Measurements from ENCODE around the gene B2M. TPM values are rescaled to one million over a fixed set of nuclear protein-coding genes. Genes with fewer than 3 reads are reported as not detected.
A peak's percentile ranks its signal among the peaks of the same experiment; 100 is the strongest.

Gene B2M
- total and polyA plus RNA-seq, 10 of the 15 experiments (the other 5 are each of a cell fraction or from before 2014, with no cell fraction given), result 2,901 to 22,794 (median 8,374) TPM

DNA sequence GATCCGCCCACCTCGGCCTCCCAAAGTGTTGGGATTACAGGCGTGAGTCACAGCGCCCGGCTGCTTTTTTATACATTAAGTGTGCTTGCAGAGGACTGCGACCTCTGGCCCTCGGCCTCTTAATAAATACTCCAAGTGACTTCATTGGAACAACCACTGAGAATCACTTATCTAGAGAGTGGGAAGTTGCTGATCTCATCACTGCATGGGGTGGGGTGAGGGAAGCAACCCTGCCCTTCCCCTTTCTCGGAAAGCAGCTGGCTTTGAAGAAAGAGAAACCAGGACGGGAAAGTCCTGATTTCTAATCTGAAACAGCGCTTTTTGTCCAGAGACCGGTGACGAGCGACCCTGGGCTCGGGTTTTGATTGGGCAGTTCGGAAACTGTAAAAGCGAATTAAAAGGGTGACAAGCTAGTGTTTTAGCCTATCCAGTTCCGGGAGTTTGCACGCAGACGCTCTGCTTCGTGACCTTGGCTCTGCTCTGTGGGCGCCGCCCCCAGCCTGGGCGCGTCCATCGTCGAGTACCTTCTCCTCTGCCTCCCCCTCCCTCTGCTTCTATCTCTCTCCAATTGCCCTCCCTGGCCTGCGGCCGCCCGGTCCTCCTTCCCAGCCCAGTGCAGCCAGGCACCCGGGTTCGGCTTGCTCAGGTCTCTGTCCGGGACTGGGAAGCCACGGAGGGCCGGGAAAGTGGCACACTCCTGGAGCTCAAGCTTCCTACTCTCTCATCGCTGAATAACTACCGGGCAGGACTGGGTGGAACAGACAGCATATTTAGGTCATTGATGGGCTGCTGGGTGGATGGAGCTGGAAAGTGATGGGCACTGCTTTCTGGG is 17.5 kb downstream of the B2M start (continued):
- TF ChIP-seq, protein P1, sequence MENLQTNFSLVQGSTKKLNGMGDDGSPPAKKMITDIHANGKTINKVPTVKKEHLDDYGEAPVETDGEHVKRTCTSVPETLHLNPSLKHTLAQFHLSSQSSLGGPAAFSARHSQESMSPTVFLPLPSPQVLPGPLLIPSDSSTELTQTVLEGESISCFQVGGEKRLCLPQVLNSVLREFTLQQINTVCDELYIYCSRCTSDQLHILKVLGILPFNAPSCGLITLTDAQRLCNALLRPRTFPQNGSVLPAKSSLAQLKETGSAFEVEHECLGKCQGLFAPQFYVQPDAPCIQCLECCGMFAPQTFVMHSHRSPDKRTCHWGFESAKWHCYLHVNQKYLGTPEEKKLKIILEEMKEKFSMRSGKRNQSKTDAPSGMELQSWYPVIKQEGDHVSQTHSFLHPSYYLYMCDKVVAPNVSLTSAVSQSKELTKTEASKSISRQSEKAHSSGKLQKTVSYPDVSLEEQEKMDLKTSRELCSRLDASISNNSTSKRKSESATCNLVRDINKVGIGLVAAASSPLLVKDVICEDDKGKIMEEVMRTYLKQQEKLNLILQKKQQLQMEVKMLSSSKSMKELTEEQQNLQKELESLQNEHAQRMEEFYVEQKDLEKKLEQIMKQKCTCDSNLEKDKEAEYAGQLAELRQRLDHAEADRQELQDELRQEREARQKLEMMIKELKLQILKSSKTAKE (IDR thresholded peaks at IDR 0.05; ENCODE audit: low read depth, poor library complexity, severe bottlenecking), result peak; percentile 81
- TF ChIP-seq, protein P2, sequence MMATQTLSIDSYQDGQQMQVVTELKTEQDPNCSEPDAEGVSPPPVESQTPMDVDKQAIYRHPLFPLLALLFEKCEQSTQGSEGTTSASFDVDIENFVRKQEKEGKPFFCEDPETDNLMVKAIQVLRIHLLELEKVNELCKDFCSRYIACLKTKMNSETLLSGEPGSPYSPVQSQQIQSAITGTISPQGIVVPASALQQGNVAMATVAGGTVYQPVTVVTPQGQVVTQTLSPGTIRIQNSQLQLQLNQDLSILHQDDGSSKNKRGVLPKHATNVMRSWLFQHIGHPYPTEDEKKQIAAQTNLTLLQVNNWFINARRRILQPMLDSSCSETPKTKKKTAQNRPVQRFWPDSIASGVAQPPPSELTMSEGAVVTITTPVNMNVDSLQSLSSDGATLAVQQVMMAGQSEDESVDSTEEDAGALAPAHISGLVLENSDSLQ (IDR thresholded peaks at IDR 0.05), result peak; percentile 65
- TF ChIP-seq, protein P3, sequence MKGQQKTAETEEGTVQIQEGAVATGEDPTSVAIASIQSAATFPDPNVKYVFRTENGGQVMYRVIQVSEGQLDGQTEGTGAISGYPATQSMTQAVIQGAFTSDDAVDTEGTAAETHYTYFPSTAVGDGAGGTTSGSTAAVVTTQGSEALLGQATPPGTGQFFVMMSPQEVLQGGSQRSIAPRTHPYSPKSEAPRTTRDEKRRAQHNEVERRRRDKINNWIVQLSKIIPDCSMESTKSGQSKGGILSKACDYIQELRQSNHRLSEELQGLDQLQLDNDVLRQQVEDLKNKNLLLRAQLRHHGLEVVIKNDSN (IDR thresholded peaks at IDR 0.05; ENCODE audit: borderline replicate concordance, extremely low read length, insufficient read depth, low read depth, low read length), result peak; percentile 72
- TF ChIP-seq PAX8 (IDR thresholded peaks at IDR 0.05) (peak; percentile 79), RB1 (IDR thresholded peaks at IDR 0.05; ENCODE audit: borderline replicate concordance) (peak; percentile 87; the same call in 1 of the 2 replicates), ZNF622 (IDR thresholded peaks at IDR 0.05) (no peak), KLF5 (IDR thresholded peaks at IDR 0.05; ENCODE audit: partially characterized antibody) (no peak), TAF1 (IDR thresholded peaks at IDR 0.05; ENCODE audit: borderline replicate concordance, low read depth, low read length) (peak; percentile 84), FOXK2 (IDR thresholded peaks at IDR 0.05) (no peak), TCF12 (IDR thresholded peaks at IDR 0.05; ENCODE audit: low read depth, low read length) (peak; percentile 93), SREBF1 (IDR thresholded peaks at IDR 0.05; ENCODE audit: low read length) (0 out of 2 replicates have a peak, but pooled peaks have one; percentile 50), SREBF2 (IDR thresholded peaks at IDR 0.05; ENCODE audit: low read length) (0 out of 2 replicates have a peak, but pooled peaks have one; percentile 43), SIX5 (IDR thresholded peaks at IDR 0.05; ENCODE audit: low read depth, low read length, severe bottlenecking) (no peak), NBN (IDR thresholded peaks at IDR 0.05) (peak; percentile 95), KAT2A (conservative IDR thresholded peaks at IDR 0.05; ENCODE audit: control insufficient read depth, low read depth, low read length) (no peak), CBX3 (IDR thresholded peaks at IDR 0.05; ENCODE audit: borderline replicate concordance, low read depth) (no peak), ETV6 (conservative IDR thresholded peaks at IDR 0.05 in 1 of 2, IDR thresholded peaks at IDR 0.05 in 1 of 2; ENCODE audit: borderline replicate concordance in 1 of 2, low read depth in 1 of 2) (peak in 1 of 2 experiments; percentile 81; a peak in 1 of 4 replicates)
- TF ChIP-seq, protein P4, sequence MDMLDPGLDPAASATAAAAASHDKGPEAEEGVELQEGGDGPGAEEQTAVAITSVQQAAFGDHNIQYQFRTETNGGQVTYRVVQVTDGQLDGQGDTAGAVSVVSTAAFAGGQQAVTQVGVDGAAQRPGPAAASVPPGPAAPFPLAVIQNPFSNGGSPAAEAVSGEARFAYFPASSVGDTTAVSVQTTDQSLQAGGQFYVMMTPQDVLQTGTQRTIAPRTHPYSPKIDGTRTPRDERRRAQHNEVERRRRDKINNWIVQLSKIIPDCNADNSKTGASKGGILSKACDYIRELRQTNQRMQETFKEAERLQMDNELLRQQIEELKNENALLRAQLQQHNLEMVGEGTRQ (IDR thresholded peaks at IDR 0.05; ENCODE audit: borderline replicate concordance, low read depth, low read length), result peak; percentile 78; the same call in 1 of the 2 replicates
- TF ChIP-seq, protein P5, sequence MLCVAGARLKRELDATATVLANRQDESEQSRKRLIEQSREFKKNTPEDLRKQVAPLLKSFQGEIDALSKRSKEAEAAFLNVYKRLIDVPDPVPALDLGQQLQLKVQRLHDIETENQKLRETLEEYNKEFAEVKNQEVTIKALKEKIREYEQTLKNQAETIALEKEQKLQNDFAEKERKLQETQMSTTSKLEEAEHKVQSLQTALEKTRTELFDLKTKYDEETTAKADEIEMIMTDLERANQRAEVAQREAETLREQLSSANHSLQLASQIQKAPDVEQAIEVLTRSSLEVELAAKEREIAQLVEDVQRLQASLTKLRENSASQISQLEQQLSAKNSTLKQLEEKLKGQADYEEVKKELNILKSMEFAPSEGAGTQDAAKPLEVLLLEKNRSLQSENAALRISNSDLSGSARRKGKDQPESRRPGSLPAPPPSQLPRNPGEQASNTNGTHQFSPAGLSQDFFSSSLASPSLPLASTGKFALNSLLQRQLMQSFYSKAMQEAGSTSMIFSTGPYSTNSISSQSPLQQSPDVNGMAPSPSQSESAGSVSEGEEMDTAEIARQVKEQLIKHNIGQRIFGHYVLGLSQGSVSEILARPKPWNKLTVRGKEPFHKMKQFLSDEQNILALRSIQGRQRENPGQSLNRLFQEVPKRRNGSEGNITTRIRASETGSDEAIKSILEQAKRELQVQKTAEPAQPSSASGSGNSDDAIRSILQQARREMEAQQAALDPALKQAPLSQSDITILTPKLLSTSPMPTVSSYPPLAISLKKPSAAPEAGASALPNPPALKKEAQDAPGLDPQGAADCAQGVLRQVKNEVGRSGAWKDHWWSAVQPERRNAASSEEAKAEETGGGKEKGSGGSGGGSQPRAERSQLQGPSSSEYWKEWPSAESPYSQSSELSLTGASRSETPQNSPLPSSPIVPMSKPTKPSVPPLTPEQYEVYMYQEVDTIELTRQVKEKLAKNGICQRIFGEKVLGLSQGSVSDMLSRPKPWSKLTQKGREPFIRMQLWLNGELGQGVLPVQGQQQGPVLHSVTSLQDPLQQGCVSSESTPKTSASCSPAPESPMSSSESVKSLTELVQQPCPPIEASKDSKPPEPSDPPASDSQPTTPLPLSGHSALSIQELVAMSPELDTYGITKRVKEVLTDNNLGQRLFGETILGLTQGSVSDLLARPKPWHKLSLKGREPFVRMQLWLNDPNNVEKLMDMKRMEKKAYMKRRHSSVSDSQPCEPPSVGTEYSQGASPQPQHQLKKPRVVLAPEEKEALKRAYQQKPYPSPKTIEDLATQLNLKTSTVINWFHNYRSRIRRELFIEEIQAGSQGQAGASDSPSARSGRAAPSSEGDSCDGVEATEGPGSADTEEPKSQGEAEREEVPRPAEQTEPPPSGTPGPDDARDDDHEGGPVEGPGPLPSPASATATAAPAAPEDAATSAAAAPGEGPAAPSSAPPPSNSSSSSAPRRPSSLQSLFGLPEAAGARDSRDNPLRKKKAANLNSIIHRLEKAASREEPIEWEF (IDR thresholded peaks at IDR 0.05; ENCODE audit: insufficient replicate concordance, low read depth, low read length), result no peak
